ENCODE results near the gene MRI1.

The MRI1 gene

GRCh38 chr19:13757805-13758772 lies 6.2 kb upstream of the MRI1 start:
- Histone ChIP-seq H3K27me3 (ENCODE audit: control insufficient read depth in 1 of 2, insufficient read depth in 2 of 2, low read length in 2 of 2) (no peaks in the 10 kb centered on the region), H3K9me3 (ENCODE audit: control insufficient read depth in 1 of 2, low read length in 2 of 2) (no peaks in the 10 kb centered on the region), H3K4me3 (ENCODE audit: low read depth in 1 of 2, low read length in 2 of 2) (no peak overlapping the region), H3K36me3 (ENCODE audit: control insufficient read depth in 1 of 2, insufficient read depth in 2 of 2, low read length in 2 of 2) (peaks cover 34 to 81% of the 10 kb centered on the region in 2 donors), H3K9ac (ENCODE audit: low read depth in 1 of 2, low read length in 2 of 2) (no peak overlapping the region), H3K4me1 (ENCODE audit: control insufficient read depth in 1 of 2, insufficient read depth in 2 of 2, low read length in 2 of 2) (no peaks in the 10 kb centered on the region), H3K27ac (ENCODE audit: low read depth, low read length) (no peak overlapping the region)

GRCh38 chr19:13758795-13759194 lies 5.5 kb upstream of the MRI1 start:
- Histone ChIP-seq H3K9me3 (ENCODE audit: control insufficient read depth in 1 of 2, low read length in 2 of 2) (no peaks in the 10 kb centered on the region), H3K27me3 (ENCODE audit: control insufficient read depth in 1 of 2, insufficient read depth in 2 of 2, low read length in 2 of 2) (no peaks in the 10 kb centered on the region), H3K4me1 (ENCODE audit: control insufficient read depth in 1 of 2, insufficient read depth in 2 of 2, low read length in 2 of 2) (peaks cover under 1 to 1% of the 10 kb centered on the region in 2 donors), H3K9ac (ENCODE audit: low read depth in 1 of 2, low read length in 2 of 2) (no peak overlapping the region), H3K27ac (ENCODE audit: low read depth, low read length) (no peak overlapping the region), H3K4me3 (ENCODE audit: low read depth in 1 of 2, low read length in 2 of 2) (no peak overlapping the region), H3K36me3 (ENCODE audit: control insufficient read depth in 1 of 2, insufficient read depth in 2 of 2, low read length in 2 of 2) (peaks cover 34 to 80% of the 10 kb centered on the region in 2 donors)

GRCh38 chr19:13761423-13761822 lies 2.9 kb upstream of the MRI1 start:
- Histone ChIP-seq H3K9me3 (ENCODE audit: control insufficient read depth in 1 of 2, low read length in 2 of 2) (no peaks in the 10 kb centered on the region), H3K4me3 (ENCODE audit: low read depth in 1 of 2, low read length in 2 of 2) (no peak overlapping the region), H3K27ac (ENCODE audit: low read depth, low read length) (no peak overlapping the region), H3K9ac (ENCODE audit: low read depth in 1 of 2, low read length in 2 of 2) (no peak overlapping the region), H3K27me3 (ENCODE audit: control insufficient read depth in 1 of 2, insufficient read depth in 2 of 2, low read length in 2 of 2) (no peaks in the 10 kb centered on the region), H3K36me3 (ENCODE audit: control insufficient read depth in 1 of 2, insufficient read depth in 2 of 2, low read length in 2 of 2) (peaks cover 20 to 55% of the 10 kb centered on the region in 2 donors), H3K4me1 (ENCODE audit: control insufficient read depth in 1 of 2, insufficient read depth in 2 of 2, low read length in 2 of 2) (peaks cover 12 to 14% of the 10 kb centered on the region in 2 donors)

- no peaks in the 10 kb centered on the region for H3K9me3 ChIP-seq (ENCODE audit: control insufficient read depth in 1 of 2, low read length in 2 of 2)
- no peak overlapping the region for H3K9ac ChIP-seq (ENCODE audit: low read depth in 1 of 2, low read length in 2 of 2)
- peaks cover 17 to 42% of the 10 kb centered on the region in 2 donors for H3K36me3 ChIP-seq (ENCODE audit: control insufficient read depth in 1 of 2, insufficient read depth in 2 of 2, low read length in 2 of 2)
- H3K27me3 ChIP-seq (ENCODE audit: control insufficient read depth in 1 of 2, insufficient read depth in 2 of 2, low read length in 2 of 2) = no peaks in the 10 kb centered on the region
- no peak overlapping the region for H3K27ac ChIP-seq (ENCODE audit: low read depth, low read length)
- peaks cover 12 to 14% of the 10 kb centered on the region in 2 donors for H3K4me1 ChIP-seq (ENCODE audit: control insufficient read depth in 1 of 2, insufficient read depth in 2 of 2, low read length in 2 of 2)
- no peak overlapping the region for H3K4me3 ChIP-seq (ENCODE audit: low read depth in 1 of 2, low read length in 2 of 2)
Observed at GRCh38 chr19:13762635-13763235, 1.6 kb upstream of the MRI1 start.

- no peaks in the 10 kb centered on the region for H3K9me3 ChIP-seq (ENCODE audit: control insufficient read depth in 1 of 2, low read length in 2 of 2)
- no peak overlapping the region for H3K9ac ChIP-seq (ENCODE audit: low read depth in 1 of 2, low read length in 2 of 2)
- H3K27ac ChIP-seq (ENCODE audit: low read depth, low read length) = no peak overlapping the region
- peaks cover 11 to 38% of the 10 kb centered on the region in 2 donors for H3K36me3 ChIP-seq (ENCODE audit: control insufficient read depth in 1 of 2, insufficient read depth in 2 of 2, low read length in 2 of 2)
- H3K4me3 ChIP-seq (ENCODE audit: low read depth in 1 of 2, low read length in 2 of 2) = no peak overlapping the region
- peaks cover 12 to 14% of the 10 kb centered on the region in 2 donors for H3K4me1 ChIP-seq (ENCODE audit: control insufficient read depth in 1 of 2, insufficient read depth in 2 of 2, low read length in 2 of 2)
- no peaks in the 10 kb centered on the region for H3K27me3 ChIP-seq (ENCODE audit: control insufficient read depth in 1 of 2, insufficient read depth in 2 of 2, low read length in 2 of 2)
Observed at GRCh38 chr19:13763265-13763664, 1.1 kb upstream of the MRI1 start.

GRCh38 chr19:13764821-13765394 lies 586 bp downstream of the MRI1 start:
- Histone ChIP-seq H3K36me3 (ENCODE audit: control insufficient read depth in 1 of 2, insufficient read depth in 2 of 2, low read length in 2 of 2) (peaks cover 5 to 36% of the 10 kb centered on the region in 2 donors), H3K27ac (ENCODE audit: low read depth, low read length) (no peak overlapping the region), H3K9ac (ENCODE audit: low read depth in 1 of 2, low read length in 2 of 2) (peak overlapping the region; percentile 51 to 72)

GRCh38 chr19:13765395-13766094 lies 1.2 kb downstream of the MRI1 start:
- Histone ChIP-seq H3K36me3 (ENCODE audit: control insufficient read depth in 1 of 2, insufficient read depth in 2 of 2, low read length in 2 of 2) (peaks cover under 1 to 30% of the 10 kb centered on the region in 2 donors), H3K27me3 (ENCODE audit: control insufficient read depth in 1 of 2, insufficient read depth in 2 of 2, low read length in 2 of 2) (no peaks in the 10 kb centered on the region), H3K9ac (ENCODE audit: low read depth in 1 of 2, low read length in 2 of 2) (peak overlapping the region; percentile 51 to 72), H3K27ac (ENCODE audit: low read depth, low read length) (no peak overlapping the region), H3K4me1 (ENCODE audit: control insufficient read depth in 1 of 2, insufficient read depth in 2 of 2, low read length in 2 of 2) (peaks cover 12 to 14% of the 10 kb centered on the region in 2 donors), H3K4me3 (ENCODE audit: low read depth in 1 of 2, low read length in 2 of 2) (peak overlapping the region; percentile 68 to 79), H3K9me3 (ENCODE audit: control insufficient read depth in 1 of 2, low read length in 2 of 2) (no peaks in the 10 kb centered on the region)

More at GRCh38 chr19:13764821-13765394, 586 bp downstream of the MRI1 start:
- Histone ChIP-seq H3K4me1 (ENCODE audit: control insufficient read depth in 1 of 2, insufficient read depth in 2 of 2, low read length in 2 of 2) (peaks cover 12 to 14% of the 10 kb centered on the region in 2 donors), H3K4me3 (ENCODE audit: low read depth in 1 of 2, low read length in 2 of 2) (peak overlapping the region; percentile 68 to 79), H3K27me3 (ENCODE audit: control insufficient read depth in 1 of 2, insufficient read depth in 2 of 2, low read length in 2 of 2) (no peaks in the 10 kb centered on the region), H3K9me3 (ENCODE audit: control insufficient read depth in 1 of 2, low read length in 2 of 2) (no peaks in the 10 kb centered on the region)

GRCh38 chr19:13766095-13766481 lies 1.8 kb downstream of the MRI1 start:
- Histone ChIP-seq H3K9me3 (ENCODE audit: control insufficient read depth in 1 of 2, low read length in 2 of 2) (no peaks in the 10 kb centered on the region), H3K27me3 (ENCODE audit: control insufficient read depth in 1 of 2, insufficient read depth in 2 of 2, low read length in 2 of 2) (no peaks in the 10 kb centered on the region), H3K9ac (ENCODE audit: low read depth in 1 of 2, low read length in 2 of 2) (no peak overlapping the region), H3K36me3 (ENCODE audit: control insufficient read depth in 1 of 2, insufficient read depth in 2 of 2, low read length in 2 of 2) (peaks cover 0 to 27% of the 10 kb centered on the region in 2 donors), H3K4me3 (ENCODE audit: low read depth in 1 of 2, low read length in 2 of 2) (no peak overlapping the region), H3K27ac (ENCODE audit: low read depth, low read length) (no peak overlapping the region), H3K4me1 (ENCODE audit: control insufficient read depth in 1 of 2, insufficient read depth in 2 of 2, low read length in 2 of 2) (peaks cover 12 to 14% of the 10 kb centered on the region in 2 donors)

- Histone ChIP-seq H3K27ac (ENCODE audit: low read depth, low read length) (no peak overlapping the region), H3K4me3 (ENCODE audit: low read depth in 1 of 2, low read length in 2 of 2) (no peak overlapping the region), H3K36me3 (ENCODE audit: control insufficient read depth in 1 of 2, insufficient read depth in 2 of 2, low read length in 2 of 2) (peaks cover 4 to 21% of the 10 kb centered on the region in 2 donors), H3K4me1 (ENCODE audit: control insufficient read depth in 1 of 2, insufficient read depth in 2 of 2, low read length in 2 of 2) (peaks cover 12 to 14% of the 10 kb centered on the region in 2 donors), H3K27me3 (ENCODE audit: control insufficient read depth in 1 of 2, insufficient read depth in 2 of 2, low read length in 2 of 2) (no peaks in the 10 kb centered on the region), H3K9me3 (ENCODE audit: control insufficient read depth in 1 of 2, low read length in 2 of 2) (no peaks in the 10 kb centered on the region), H3K9ac (ENCODE audit: low read depth in 1 of 2, low read length in 2 of 2) (no peak overlapping the region)
Observed at GRCh38 chr19:13768510-13768909, 4.2 kb downstream of the MRI1 start.

Measured in duodenal mucosa (tissue), 2 donors.